ENCODE data around the gene TRAF2. TPM values are rescaled to one million over a fixed set of nuclear protein-coding genes. Genes with fewer than 3 reads are reported as not detected.
A peak's percentile ranks its signal among the peaks of the same experiment; 100 is the strongest.

Gene TRAF2
- total and polyA plus RNA-seq, 2 donors (not counting 1 experiment from before 2014, with no cell fraction given) = 25.5 to 54.5 TPM

DNA sequence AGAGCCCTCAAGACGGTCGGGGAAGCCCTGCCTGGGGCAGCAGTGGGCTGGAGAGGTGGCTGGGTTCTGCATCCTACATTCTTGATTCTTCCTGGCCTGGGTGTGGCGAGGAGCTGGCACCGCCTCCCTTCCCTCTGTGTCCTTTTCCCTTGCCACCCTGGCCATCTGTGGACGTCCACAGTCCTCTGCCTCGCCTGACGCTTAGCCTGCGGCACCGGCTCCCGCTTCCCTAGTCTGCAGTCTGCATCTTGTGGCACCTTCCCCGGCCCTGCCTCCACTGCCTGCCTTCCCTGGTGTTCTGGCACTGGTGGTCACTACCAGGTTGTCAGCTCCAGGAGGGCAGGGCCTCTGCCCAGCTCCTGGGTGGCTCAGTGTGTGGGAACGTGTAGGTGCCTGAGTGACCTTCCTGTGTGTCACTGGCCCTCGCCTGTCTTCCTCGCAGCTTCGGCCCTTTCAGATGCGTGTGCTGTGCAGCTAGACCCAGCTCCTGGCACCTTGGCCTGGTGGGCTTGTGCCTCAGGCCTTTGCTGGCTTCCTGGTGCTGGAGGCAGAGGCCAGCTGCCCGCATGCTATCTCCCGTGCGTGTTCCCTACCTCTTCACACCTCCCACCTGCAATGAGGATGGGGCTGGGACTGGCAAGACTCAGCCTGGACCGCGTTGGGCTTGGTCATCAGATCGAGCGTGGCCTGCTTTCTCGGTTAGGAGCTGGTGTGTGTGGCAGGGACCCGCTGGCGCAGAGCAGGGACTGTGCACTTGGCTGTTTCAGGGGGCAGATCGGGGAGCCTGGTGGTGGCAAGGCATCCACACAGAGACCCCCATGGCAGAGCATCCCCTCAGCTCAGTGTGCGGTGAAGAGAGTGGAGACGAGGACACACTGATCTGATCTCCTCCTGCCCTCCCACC lies 20.9 kb downstream of the TRAF2 start:
- H3K9me3 ChIP-seq (ENCODE audit: control extremely low read depth in 1 of 3, control insufficient read depth in 2 of 3, insufficient read depth in 1 of 3, low read length in 2 of 3) = no peaks in the 10 kb centered on the region
- POLR2A ChIA-PET = no interaction called here
- no peak for TF ChIP-seq EZH2 (IDR thresholded peaks at IDR 0.05; ENCODE audit: borderline replicate concordance, insufficient read depth, low read depth, low read length, poor library complexity, severe bottlenecking)
- no peak overlapping the region for H3K27ac ChIP-seq (ENCODE audit: low read length in 2 of 2)
- H2AFZ ChIP-seq (ENCODE audit: insufficient read depth, low read depth, low read length, poor library complexity, severe bottlenecking) = no peak overlapping the region
- no peak overlapping the region for H3K9ac ChIP-seq (ENCODE audit: low read length)
- CTCF ChIA-PET = no interaction called here
- H3K4me3 Mint-ChIP-seq = no peak overlapping the region
- H3K27me3 Mint-ChIP-seq = no peaks in the 10 kb centered on the region
- H3K27me3 ChIP-seq (replicated peaks in 1 of 4; ENCODE audit: control extremely low read depth in 1 of 4, control insufficient read depth in 3 of 4, insufficient read depth in 4 of 4, low read length in 3 of 4) = no peaks in the 10 kb centered on the region
- intact Hi-C loops (cut with micrococcal nuclease) = no loop called here
- peaks cover 42% of the 10 kb centered on the region for H3K79me2 ChIP-seq (ENCODE audit: control insufficient read depth, insufficient read depth, low read length)
- ATAC-seq (ENCODE audit: low read depth) (no peak), DNase-seq (no peak)
- WGBS (ENCODE audit: insufficient coverage) = 96% methylated on average over 26 of the region's 29 CpGs
- H3K4me3 ChIP-seq (ENCODE audit: control extremely low read depth in 1 of 5, extremely low read depth in 1 of 5, insufficient read depth in 1 of 5, low read depth in 2 of 5, low read length in 4 of 5) = no peak overlapping the region
- H3K4me1 Mint-ChIP-seq = peaks cover 22% of the 10 kb centered on the region
- H3K9me3 Mint-ChIP-seq (ENCODE audit: insufficient read depth) = no peaks in the 10 kb centered on the region
- H3K4me2 ChIP-seq (replicated peaks; ENCODE audit: low read depth, low read length, poor library complexity, severe bottlenecking) = no peak overlapping the region
- peaks cover 11 to 15% of the 10 kb centered on the region in 2 donors for H3K4me1 ChIP-seq (ENCODE audit: control insufficient read depth in 2 of 2, insufficient read depth in 2 of 2, low read length in 2 of 2)
- peaks cover 0 to 48% of the 10 kb centered on the region in 2 experiments for H3K36me3 ChIP-seq (replicated peaks in 1 of 2; ENCODE audit: control extremely low read depth in 1 of 2, control insufficient read depth in 1 of 2, extremely low read depth in 1 of 2, insufficient read depth in 2 of 2, low read length in 1 of 2)
- peaks cover 23% of the 10 kb centered on the region for H4K20me1 ChIP-seq (ENCODE audit: control insufficient read depth, insufficient read depth, low read length, poor library complexity, severe bottlenecking)
- peak overlapping the region; percentile 73 for H3K27ac Mint-ChIP-seq

DNA sequence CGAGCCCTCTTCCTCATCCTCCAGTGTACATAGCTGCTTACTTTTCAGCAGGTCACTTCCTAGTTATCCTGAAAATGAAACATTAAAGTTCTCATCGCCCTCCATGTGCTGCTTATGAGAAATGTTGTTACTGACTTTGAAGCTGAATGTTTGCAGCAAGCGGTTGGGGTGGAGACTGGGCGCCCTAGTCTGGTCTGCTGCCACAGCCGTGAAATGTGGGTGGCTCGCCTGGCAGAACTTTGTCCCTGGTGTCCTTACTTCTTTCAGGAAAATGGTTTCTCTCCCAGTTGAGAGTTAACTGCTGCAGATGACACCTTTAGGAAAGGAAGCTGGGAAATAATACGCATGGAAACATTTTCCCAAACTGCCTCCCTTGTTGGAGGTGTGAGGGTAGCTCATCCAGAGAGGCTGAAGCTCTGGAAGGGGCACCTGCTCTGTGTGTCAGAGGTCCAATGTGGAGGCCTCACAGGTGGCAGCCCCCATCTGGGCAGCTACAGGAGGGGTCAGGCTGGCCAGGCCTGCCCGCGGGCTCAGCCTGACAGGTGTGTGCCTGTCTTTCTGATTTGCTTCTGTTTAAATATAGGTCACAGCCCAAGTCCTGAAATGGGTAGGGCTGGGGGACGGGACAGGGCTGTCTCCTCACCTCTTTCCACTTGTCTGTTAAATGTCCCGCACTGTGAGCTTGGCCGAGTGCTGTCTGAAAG lies 24.0 kb downstream of the TRAF2 start:
- H3K4me3 Mint-ChIP-seq = no peak overlapping the region
- H3K27ac ChIP-seq (ENCODE audit: low read length in 2 of 2) = no peak overlapping the region
- DNase-seq (no peak), ATAC-seq (ENCODE audit: low read depth) (no peak)
- H3K4me3 ChIP-seq (ENCODE audit: control extremely low read depth in 1 of 5, extremely low read depth in 1 of 5, insufficient read depth in 1 of 5, low read depth in 2 of 5, low read length in 4 of 5) = no peak overlapping the region
- intact Hi-C loops (cut with micrococcal nuclease) = no loop called here
- peaks cover 0 to 2% of the 10 kb centered on the region in 2 donors for H3K4me1 ChIP-seq (ENCODE audit: control insufficient read depth in 2 of 2, insufficient read depth in 2 of 2, low read length in 2 of 2)
- H3K27me3 ChIP-seq (replicated peaks in 1 of 4; ENCODE audit: control extremely low read depth in 1 of 4, control insufficient read depth in 3 of 4, insufficient read depth in 4 of 4, low read length in 3 of 4) = no peaks in the 10 kb centered on the region
- H2AFZ ChIP-seq (ENCODE audit: insufficient read depth, low read depth, low read length, poor library complexity, severe bottlenecking) = no peak overlapping the region
- CTCF ChIA-PET = interaction anchor here (2.6 kb wide), 1 partner anchor 68 kb away, joined by 8 read pairs; the partner anchor contains the start of gene AJM1
- peaks cover 8% of the 10 kb centered on the region for H3K4me1 Mint-ChIP-seq
- no peaks in the 10 kb centered on the region for H3K27me3 Mint-ChIP-seq
- no peak overlapping the region for H3K9ac ChIP-seq (ENCODE audit: low read length)
- TF ChIP-seq, protein P1, sequence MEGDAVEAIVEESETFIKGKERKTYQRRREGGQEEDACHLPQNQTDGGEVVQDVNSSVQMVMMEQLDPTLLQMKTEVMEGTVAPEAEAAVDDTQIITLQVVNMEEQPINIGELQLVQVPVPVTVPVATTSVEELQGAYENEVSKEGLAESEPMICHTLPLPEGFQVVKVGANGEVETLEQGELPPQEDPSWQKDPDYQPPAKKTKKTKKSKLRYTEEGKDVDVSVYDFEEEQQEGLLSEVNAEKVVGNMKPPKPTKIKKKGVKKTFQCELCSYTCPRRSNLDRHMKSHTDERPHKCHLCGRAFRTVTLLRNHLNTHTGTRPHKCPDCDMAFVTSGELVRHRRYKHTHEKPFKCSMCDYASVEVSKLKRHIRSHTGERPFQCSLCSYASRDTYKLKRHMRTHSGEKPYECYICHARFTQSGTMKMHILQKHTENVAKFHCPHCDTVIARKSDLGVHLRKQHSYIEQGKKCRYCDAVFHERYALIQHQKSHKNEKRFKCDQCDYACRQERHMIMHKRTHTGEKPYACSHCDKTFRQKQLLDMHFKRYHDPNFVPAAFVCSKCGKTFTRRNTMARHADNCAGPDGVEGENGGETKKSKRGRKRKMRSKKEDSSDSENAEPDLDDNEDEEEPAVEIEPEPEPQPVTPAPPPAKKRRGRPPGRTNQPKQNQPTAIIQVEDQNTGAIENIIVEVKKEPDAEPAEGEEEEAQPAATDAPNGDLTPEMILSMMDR (IDR thresholded peaks at IDR 0.05) = no peak
- no peak for TF ChIP-seq EZH2 (IDR thresholded peaks at IDR 0.05; ENCODE audit: borderline replicate concordance, insufficient read depth, low read depth, low read length, poor library complexity, severe bottlenecking)
- peaks cover 0 to 61% of the 10 kb centered on the region in 2 experiments for H3K36me3 ChIP-seq (replicated peaks in 1 of 2; ENCODE audit: control extremely low read depth in 1 of 2, control insufficient read depth in 1 of 2, extremely low read depth in 1 of 2, insufficient read depth in 2 of 2, low read length in 1 of 2)
- H3K79me2 ChIP-seq (ENCODE audit: control insufficient read depth, insufficient read depth, low read length) = peaks cover 37% of the 10 kb centered on the region
- 99% methylated on average over 10 of the region's 12 CpGs for WGBS (ENCODE audit: insufficient coverage)
- H3K9me3 ChIP-seq (ENCODE audit: control extremely low read depth in 1 of 3, control insufficient read depth in 2 of 3, insufficient read depth in 1 of 3, low read length in 2 of 3) = no peaks in the 10 kb centered on the region
- H3K9me3 Mint-ChIP-seq (ENCODE audit: insufficient read depth) = no peaks in the 10 kb centered on the region
- peaks cover 19% of the 10 kb centered on the region for H4K20me1 ChIP-seq (ENCODE audit: control insufficient read depth, insufficient read depth, low read length, poor library complexity, severe bottlenecking)
- no peak overlapping the region for H3K4me2 ChIP-seq (replicated peaks; ENCODE audit: low read depth, low read length, poor library complexity, severe bottlenecking)
- POLR2A ChIA-PET = no interaction called here
- no peak overlapping the region for H3K27ac Mint-ChIP-seq
